ENCODE data around the gene ZFAND3. TPM values are rescaled to one million over a fixed set of nuclear protein-coding genes. Genes with fewer than 3 reads are reported as not detected.

ZFAND3 gene
- total RNA-seq, 1 experiment from 2014 or later: 47.2 TPM

DNA sequence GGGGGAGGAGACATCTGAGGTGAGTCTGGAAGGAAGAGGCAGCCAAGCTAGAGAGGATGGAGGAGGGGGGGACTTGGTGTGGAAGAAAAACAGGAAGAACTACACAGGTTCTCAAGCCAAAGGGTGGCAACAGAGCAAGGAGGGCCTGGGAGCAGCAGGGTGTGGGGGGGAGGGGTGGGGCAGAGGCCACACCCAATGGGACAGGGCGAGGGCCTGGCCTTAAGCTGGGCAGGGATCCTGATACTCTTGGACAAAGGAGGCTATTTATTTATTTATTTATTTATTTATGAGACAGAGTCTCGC, 359.0 kb downstream of the ZFAND3 start:
- ATAC-seq (no peak), DNase-seq (ENCODE audit: low read depth, low spot score) (no peak)
- Histone ChIP-seq H3K36me3 (ENCODE audit: control insufficient read depth in 1 of 2, insufficient read depth in 2 of 2, low read length in 2 of 2) (no peaks in the 10 kb centered on the region), H3K79me2 (ENCODE audit: insufficient read depth, low read length) (no peaks in the 10 kb centered on the region), H2AFZ (ENCODE audit: low read depth, low read length, poor library complexity, severe bottlenecking) (no peak overlapping the region), H3K9me3 (ENCODE audit: control insufficient read depth in 1 of 2, insufficient read depth in 1 of 2, low read depth in 1 of 2, low read length in 2 of 2) (no peaks in the 10 kb centered on the region), H3K27me3 (ENCODE audit: insufficient read depth, low read length) (no peaks in the 10 kb centered on the region), H3K4me2 (ENCODE audit: low read length) (no peak overlapping the region), H3K9ac (ENCODE audit: low read length) (no peak overlapping the region), H3K4me3 (replicated peaks in 1 of 2; ENCODE audit: low read depth in 1 of 2, low read length in 2 of 2) (no peak overlapping the region), H3K27ac (ENCODE audit: low read depth, low read length) (no peak overlapping the region), H4K20me1 (ENCODE audit: insufficient read depth) (no peaks in the 10 kb centered on the region), H3K9me2 (ENCODE audit: insufficient read depth) (no peaks in the 10 kb centered on the region), H3K4me1 (ENCODE audit: control insufficient read depth in 1 of 2, insufficient read depth in 2 of 2, low read length in 2 of 2) (no peaks in the 10 kb centered on the region)
- no TSS peak for BruUV-seq (replicated peaks)
- TF ChIP-seq CEBPB (IDR thresholded peaks at IDR 0.05; ENCODE audit: low read depth) (no peak), EGR1 (IDR thresholded peaks at IDR 0.05; ENCODE audit: low read depth) (no peak), SIN3A (IDR thresholded peaks at IDR 0.05; ENCODE audit: low read depth) (no peak), SP1 (IDR thresholded peaks at IDR 0.05; ENCODE audit: low read depth) (no peak), TCF7L2 (IDR thresholded peaks at IDR 0.05; ENCODE audit: borderline replicate concordance, extremely low read depth, insufficient read depth, insufficient read length) (no peak)
- TF ChIP-seq, protein P1, sequence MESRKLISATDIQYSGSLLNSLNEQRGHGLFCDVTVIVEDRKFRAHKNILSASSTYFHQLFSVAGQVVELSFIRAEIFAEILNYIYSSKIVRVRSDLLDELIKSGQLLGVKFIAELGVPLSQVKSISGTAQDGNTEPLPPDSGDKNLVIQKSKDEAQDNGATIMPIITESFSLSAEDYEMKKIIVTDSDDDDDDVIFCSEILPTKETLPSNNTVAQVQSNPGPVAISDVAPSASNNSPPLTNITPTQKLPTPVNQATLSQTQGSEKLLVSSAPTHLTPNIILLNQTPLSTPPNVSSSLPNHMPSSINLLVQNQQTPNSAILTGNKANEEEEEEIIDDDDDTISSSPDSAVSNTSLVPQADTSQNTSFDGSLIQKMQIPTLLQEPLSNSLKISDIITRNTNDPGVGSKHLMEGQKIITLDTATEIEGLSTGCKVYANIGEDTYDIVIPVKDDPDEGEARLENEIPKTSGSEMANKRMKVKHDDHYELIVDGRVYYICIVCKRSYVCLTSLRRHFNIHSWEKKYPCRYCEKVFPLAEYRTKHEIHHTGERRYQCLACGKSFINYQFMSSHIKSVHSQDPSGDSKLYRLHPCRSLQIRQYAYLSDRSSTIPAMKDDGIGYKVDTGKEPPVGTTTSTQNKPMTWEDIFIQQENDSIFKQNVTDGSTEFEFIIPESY (IDR thresholded peaks at IDR 0.05; ENCODE audit: extremely low read depth, insufficient replicate concordance, low read length): no peak
- TF ChIP-seq, protein P2, sequence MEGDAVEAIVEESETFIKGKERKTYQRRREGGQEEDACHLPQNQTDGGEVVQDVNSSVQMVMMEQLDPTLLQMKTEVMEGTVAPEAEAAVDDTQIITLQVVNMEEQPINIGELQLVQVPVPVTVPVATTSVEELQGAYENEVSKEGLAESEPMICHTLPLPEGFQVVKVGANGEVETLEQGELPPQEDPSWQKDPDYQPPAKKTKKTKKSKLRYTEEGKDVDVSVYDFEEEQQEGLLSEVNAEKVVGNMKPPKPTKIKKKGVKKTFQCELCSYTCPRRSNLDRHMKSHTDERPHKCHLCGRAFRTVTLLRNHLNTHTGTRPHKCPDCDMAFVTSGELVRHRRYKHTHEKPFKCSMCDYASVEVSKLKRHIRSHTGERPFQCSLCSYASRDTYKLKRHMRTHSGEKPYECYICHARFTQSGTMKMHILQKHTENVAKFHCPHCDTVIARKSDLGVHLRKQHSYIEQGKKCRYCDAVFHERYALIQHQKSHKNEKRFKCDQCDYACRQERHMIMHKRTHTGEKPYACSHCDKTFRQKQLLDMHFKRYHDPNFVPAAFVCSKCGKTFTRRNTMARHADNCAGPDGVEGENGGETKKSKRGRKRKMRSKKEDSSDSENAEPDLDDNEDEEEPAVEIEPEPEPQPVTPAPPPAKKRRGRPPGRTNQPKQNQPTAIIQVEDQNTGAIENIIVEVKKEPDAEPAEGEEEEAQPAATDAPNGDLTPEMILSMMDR (IDR thresholded peaks at IDR 0.05 in 2 of 3, conservative IDR thresholded peaks at IDR 0.05 in 1 of 3; ENCODE audit: borderline replicate concordance in 1 of 3, insufficient read depth in 1 of 3, low read depth in 2 of 3, low read length in 2 of 3): no peak
- POLR2A ChIA-PET: no interaction called here
- RAD21 ChIA-PET (ENCODE audit: low non-redundant PET in 1 of 2, low total read pairs in 2 of 2, uncharacterized antibody in 2 of 2, unreplicated experiment in 2 of 2): no interaction called here
- CTCF ChIA-PET: no interaction called here
- intact Hi-C loops (cut with micrococcal nuclease): loop anchor here (2.0 kb wide), 1 partner anchor 316 kb away; no protein-coding TSS in a partner anchor
